HUES6 (cell line): ENCODE measurements around the gene PPFIBP1.
"Not testable (repeated sequence)": the region's sequence is repeated elsewhere in the genome, so short reads cannot be mapped to it uniquely, and the experiment has no call there.

Experiments used
- H3K27ac ChIP-seq: 2 replicates; pipeline ENCODE4 v1.7.0; 2013; ENCODE audit warnings: low read depth, mild to moderate bottlenecking, low read length, inconsistent platforms
- H3K27me3 ChIP-seq: 2 replicates; pipeline ENCODE4 v1.6.1; 2013; ENCODE audit warnings: low read length; ENCODE audit not compliant: control insufficient read depth, insufficient read depth
- H3K36me3 ChIP-seq: 2 replicates; pipeline ENCODE4 v1.6.1; 2013; ENCODE audit warnings: low read length; ENCODE audit not compliant: control insufficient read depth, insufficient read depth
- H3K4me1 ChIP-seq: 2 replicates; pipeline ENCODE4 v1.6.1; 2013; ENCODE audit warnings: low read length; ENCODE audit not compliant: control insufficient read depth, insufficient read depth
- H3K4me3 ChIP-seq: 2 replicates; pipeline ENCODE4 v1.5.1; 2013; ENCODE audit warnings: low read depth, low read length
- H3K9ac ChIP-seq: one replicate; pipeline ENCODE4 v1.6.1; 2013; ENCODE audit warnings: mild to moderate bottlenecking, low read length
- H3K9me3 ChIP-seq: 2 replicates; pipeline ENCODE4 v1.6.1; 2013; ENCODE audit warnings: low read depth, low read length; ENCODE audit not compliant: control insufficient read depth, insufficient read depth

PPFIBP1 gene

GRCh38 chr12:27723212-27723611, 199.2 kb downstream of the PPFIBP1 start:
- Histone ChIP-seq H3K27me3 (no peaks in the 10 kb centered on the region), H3K4me1 (no peaks in the 10 kb centered on the region), H3K27ac (no peak overlapping the region), H3K4me3 (no peak overlapping the region), H3K9me3 (no peaks in the 10 kb centered on the region), H3K9ac (no peak overlapping the region), H3K36me3 (peaks cover 60% of the 10 kb centered on the region)

- no peak overlapping the region for H3K9ac ChIP-seq
- H3K27me3 ChIP-seq: no peaks in the 10 kb centered on the region
- H3K9me3 ChIP-seq: no peaks in the 10 kb centered on the region
- peaks cover 42% of the 10 kb centered on the region for H3K36me3 ChIP-seq
- H3K4me1 ChIP-seq: no peaks in the 10 kb centered on the region
- H3K4me3 ChIP-seq: no peak overlapping the region
- H3K27ac ChIP-seq: no peak overlapping the region
These were observed 206.1 kb downstream of the PPFIBP1 start for GRCh38 chr12:27730097-27730588.

GRCh38 chr12:27732281-27732680, 208.3 kb downstream of the PPFIBP1 start:
- Histone ChIP-seq H3K27me3 (no peaks in the 10 kb centered on the region), H3K4me1 (no peaks in the 10 kb centered on the region), H3K9me3 (no peaks in the 10 kb centered on the region), H3K4me3 (no peak overlapping the region), H3K27ac (no peak overlapping the region), H3K9ac (no peak overlapping the region), H3K36me3 (peaks cover 40% of the 10 kb centered on the region)

GRCh38 chr12:27733052-27733656, 209.1 kb downstream of the PPFIBP1 start:
- Histone ChIP-seq H3K4me3 (no peak overlapping the region), H3K9me3 (no peaks in the 10 kb centered on the region), H3K9ac (no peak overlapping the region), H3K36me3 (peaks cover 46% of the 10 kb centered on the region), H3K27ac (no peak overlapping the region), H3K27me3 (no peaks in the 10 kb centered on the region), H3K4me1 (no peaks in the 10 kb centered on the region)

- Histone ChIP-seq H3K27me3 (no peaks in the 10 kb centered on the region), H3K27ac (no peak overlapping the region), H3K9me3 (no peaks in the 10 kb centered on the region), H3K36me3 (peaks cover 48% of the 10 kb centered on the region), H3K4me1 (no peaks in the 10 kb centered on the region), H3K9ac (no peak overlapping the region), H3K4me3 (no peak overlapping the region)
These were observed 209.8 kb downstream of the PPFIBP1 start for GRCh38 chr12:27733791-27734190.

GRCh38 chr12:27734321-27734720, 210.3 kb downstream of the PPFIBP1 start:
- H3K36me3 ChIP-seq: peaks cover 52% of the 10 kb centered on the region
- not testable (repeated sequence) for H3K4me3 ChIP-seq, H3K27ac ChIP-seq, H3K4me1 ChIP-seq, H3K27me3 ChIP-seq, H3K9ac ChIP-seq, H3K9me3 ChIP-seq

GRCh38 chr12:27743601-27744000, 219.6 kb downstream of the PPFIBP1 start:
- H3K4me1 ChIP-seq: no peaks in the 10 kb centered on the region
- H3K4me3 ChIP-seq: no peak overlapping the region
- no peak overlapping the region for H3K27ac ChIP-seq
- no peaks in the 10 kb centered on the region for H3K9me3 ChIP-seq
- no peak overlapping the region for H3K9ac ChIP-seq
- H3K27me3 ChIP-seq: no peaks in the 10 kb centered on the region
- H3K36me3 ChIP-seq: peaks cover 40% of the 10 kb centered on the region
